Breast epithelium (tissue), 4 donors: ENCODE results near the gene GSTM2. TPM values are rescaled to one million over a fixed set of nuclear protein-coding genes. Genes with fewer than 3 reads are reported as not detected.

Experiments
- DNase-seq, 2 donors: peaks; one replicate each; pipeline ENCODE4 v3.0.0-alpha.2; 2019; ENCODE audit warnings: low spot score in 2 of 2
- H3K27ac ChIP-seq, 2 donors: fragments of 200-600 bp; sonication (generic) in 1 of 2; one replicate each; pipeline ENCODE4 v1.5.1; 2016 to 2019; ENCODE audit warnings: mild to moderate bottlenecking in 1 of 2
- H3K27me3 ChIP-seq, 2 donors: fragments of 200-600 bp; sonication (generic) in 1 of 2; one replicate each; pipeline versions ENCODE4 v1.5.1 to v1.6.0; 2017 to 2019; ENCODE audit warnings: control low read depth in 1 of 2, mild to moderate bottlenecking in 1 of 2
- H3K36me3 ChIP-seq: fragments of 200-600 bp; one replicate; pipeline ENCODE4 v1.5.1; 2019
- H3K4me1 ChIP-seq, 2 donors: fragments of 200-600 bp; sonication (generic); one replicate each; pipeline ENCODE4 v1.5.1; 2016 to 2019; ENCODE audit warnings: control low read depth in 1 of 2
- H3K4me3 ChIP-seq, 3 donors: fragments of 200-600 bp; sonication (generic); 1 replicate in 2 of 3; 2 replicates in 1 of 3; pipeline ENCODE4 v1.5.1; 2016 to 2019; ENCODE audit warnings: mild to moderate bottlenecking in 3 of 3, moderate library complexity in 2 of 3
- H3K9me3 ChIP-seq, 2 donors: fragments of 200-600 bp; sonication (generic) in 1 of 2; one replicate each; pipeline ENCODE4 v1.5.1; 2016 to 2019; ENCODE audit warnings: control low read depth in 1 of 2
- CTCF ChIP-seq, 3 donors: fragments of 450-650 bp; IDR thresholded peaks; one replicate each; pipeline ENCODE4 v1.5.1; 2016 to 2017; ENCODE audit warnings: antibody characterized with exemption in 3 of 3, mild to moderate bottlenecking in 3 of 3, moderate library complexity in 3 of 3
- POLR2A ChIP-seq: fragments of 450-650 bp; IDR thresholded peaks from one replicate; pipeline ENCODE4 v1.6.1; 2016; ENCODE audit warnings: antibody characterized with exemption, mild to moderate bottlenecking, moderate library complexity
- POLR2AphosphoS5 ChIP-seq, 3 donors: sonication (generic); formaldehyde crosslinking; IDR thresholded peaks; one replicate each; pipeline ENCODE4 v1.6.1; 2017; ENCODE audit warnings: antibody characterized with exemption in 3 of 3
- intact Hi-C: fragments of 100-400 bp; cut with DNase I; formaldehyde crosslinking; loops from one replicate; pipeline ENCODE4 v1.15.1; 2023; ENCODE audit warnings: low total_unique reads
- total RNA-seq, 3 donors: library from RNA; depleted of rRNA; stranded (reverse); fragments of >200 nt; gene quantifications; one replicate each; pipeline ENCODE4 v1.1.0, GENCODE V29; 2016

GSTM2 gene
- total RNA-seq, 3 donors from 2014 or later: 47.8 to 93.4 (median 66.5) TPM

- Histone ChIP-seq H3K27me3 (no peaks in the 10 kb centered on the region), H3K9me3 (no peaks in the 10 kb centered on the region), H3K4me1 (peaks cover 0 to under 1% of the 10 kb centered on the region in 2 donors), H3K27ac (no peak overlapping the region), H3K36me3 (no peaks in the 10 kb centered on the region), H3K4me3 (no peak overlapping the region)
- intact Hi-C loops: no loop called here
- TF ChIP-seq POLR2AphosphoS5 (IDR thresholded peaks at IDR 0.05): no peak
- no peak for TF ChIP-seq CTCF (IDR thresholded peaks at IDR 0.05)
- no peak for TF ChIP-seq POLR2A
- DNase-seq: no peak
These were observed 41.0 kb upstream of the GSTM2 start for GRCh38 chr1:109626682-109627408.

- Histone ChIP-seq H3K4me1 (no peaks in the 10 kb centered on the region), H3K27me3 (no peaks in the 10 kb centered on the region), H3K27ac (no peak overlapping the region), H3K4me3 (no peak overlapping the region), H3K9me3 (no peaks in the 10 kb centered on the region), H3K36me3 (no peaks in the 10 kb centered on the region)
- TF ChIP-seq CTCF (IDR thresholded peaks at IDR 0.05): no peak
- no peak for TF ChIP-seq POLR2A
- TF ChIP-seq POLR2AphosphoS5 (IDR thresholded peaks at IDR 0.05): no peak
- DNase-seq: no peak
- intact Hi-C loops: no loop called here
These were observed 40.0 kb upstream of the GSTM2 start for GRCh38 chr1:109627692-109628399.

GRCh38 chr1:109628540-109629321 is 39.1 kb upstream of the GSTM2 start:
- DNase-seq: no peak
- H3K4me1 ChIP-seq: no peaks in the 10 kb centered on the region
- no peak for TF ChIP-seq CTCF (IDR thresholded peaks at IDR 0.05)
- no peak for TF ChIP-seq POLR2A
- TF ChIP-seq POLR2AphosphoS5 (IDR thresholded peaks at IDR 0.05): no peak
- H3K27ac ChIP-seq: no peak overlapping the region
- no peaks in the 10 kb centered on the region for H3K36me3 ChIP-seq
- H3K4me3 ChIP-seq: no peak overlapping the region
- no peaks in the 10 kb centered on the region for H3K9me3 ChIP-seq
- intact Hi-C loops: no loop called here
- no peaks in the 10 kb centered on the region for H3K27me3 ChIP-seq

- no peaks in the 10 kb centered on the region for H3K4me1 ChIP-seq
- H3K27ac ChIP-seq: no peak overlapping the region
- no peak for TF ChIP-seq CTCF (IDR thresholded peaks at IDR 0.05)
- TF ChIP-seq POLR2AphosphoS5 (IDR thresholded peaks at IDR 0.05): no peak
- TF ChIP-seq POLR2A: no peak
- H3K4me3 ChIP-seq: no peak overlapping the region
- H3K36me3 ChIP-seq: no peaks in the 10 kb centered on the region
- DNase-seq: no peak
- no peaks in the 10 kb centered on the region for H3K27me3 ChIP-seq
- intact Hi-C loops: loop anchor here (10.0 kb wide), 1 partner anchor 145 kb away; no protein-coding TSS in a partner anchor
- no peaks in the 10 kb centered on the region for H3K9me3 ChIP-seq
These were observed 38.4 kb upstream of the GSTM2 start for GRCh38 chr1:109629372-109630030.
